ENCODE results near the gene ZSCAN22.

GRCh38 chr19:58380037-58380661 is 53.4 kb downstream of the ZSCAN22 start:
- TF ChIP-seq POLR2A (IDR thresholded peaks at IDR 0.05) (no peak), CTCF (IDR thresholded peaks at IDR 0.05) (no peak)

Data from esophagus squamous epithelium (tissue), 4 donors.